RPMI7951 (cell line): ENCODE measurements around the gene FICD. TPM values are rescaled to one million over a fixed set of nuclear protein-coding genes. Genes with fewer than 3 reads are reported as not detected.

Source experiments
- DNase-seq: peaks from one replicate; pipeline ENCODE4 v3.0.0-alpha.2; 2012; ENCODE audit warnings: low read depth
- total RNA-seq: library from RNA; depleted of rRNA; stranded (reverse); fragments of >200 nt; shearing (Covaris generic); gene quantifications from 2 replicates; pipeline ENCODE4 v1.2.3, GENCODE V29; 2014

FICD gene
- total RNA-seq, 1 experiment from 2014 or later = 3.5 TPM

DNA sequence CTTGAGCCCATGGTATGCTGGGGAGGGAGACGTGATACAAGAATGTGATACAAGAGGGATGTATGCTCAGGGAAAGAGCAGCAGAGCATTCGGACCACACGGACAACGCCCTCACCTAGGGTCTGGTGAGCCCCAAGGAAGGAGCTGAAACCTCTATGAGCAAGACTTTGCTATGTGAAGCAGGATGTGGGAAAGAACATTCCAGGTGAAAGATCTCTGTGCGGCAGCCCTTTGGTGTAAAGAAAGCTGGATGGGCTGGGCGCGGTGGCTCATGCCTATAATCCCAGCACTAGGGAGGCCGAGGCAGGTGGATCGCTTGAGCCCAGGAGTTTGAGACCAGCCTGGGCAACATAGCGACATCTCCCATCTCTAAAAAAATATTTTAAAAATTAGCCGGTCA lies 16.9 kb upstream of the FICD start:
- DNase-seq = no peak

GRCh38 chr12:108502922-108503321 lies 12.2 kb upstream of the FICD start:
- no peak for DNase-seq

DNA sequence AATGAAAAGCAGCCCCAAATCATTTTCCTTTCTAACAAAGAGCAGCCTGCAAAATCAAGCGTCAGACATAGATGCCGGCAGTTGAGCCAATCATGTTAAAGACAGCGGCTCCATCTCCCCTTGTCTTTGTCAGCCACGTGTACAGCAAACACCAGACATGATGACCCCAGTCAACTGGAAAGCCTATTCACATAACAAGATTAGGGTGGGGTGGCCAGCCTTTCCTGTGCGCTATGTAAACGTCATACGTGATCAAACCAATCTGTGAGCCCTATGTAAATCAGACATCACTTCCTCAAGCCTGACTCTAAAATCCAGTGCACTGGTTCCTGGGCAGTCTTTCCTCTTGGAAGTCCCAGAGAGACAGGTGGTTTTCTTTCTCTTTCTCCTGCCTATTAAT lies 9.9 kb upstream of the FICD start:
- DNase-seq = peak; percentile 16

GRCh38 chr12:108507971-108508642 lies 7.0 kb upstream of the FICD start:
- DNase-seq = peak; percentile 34

- no peak for DNase-seq
Observed at GRCh38 chr12:108509806-108510205, 5.3 kb upstream of the FICD start.

GRCh38 chr12:108510836-108511235 lies 4.2 kb upstream of the FICD start:
- DNase-seq = no peak

DNA sequence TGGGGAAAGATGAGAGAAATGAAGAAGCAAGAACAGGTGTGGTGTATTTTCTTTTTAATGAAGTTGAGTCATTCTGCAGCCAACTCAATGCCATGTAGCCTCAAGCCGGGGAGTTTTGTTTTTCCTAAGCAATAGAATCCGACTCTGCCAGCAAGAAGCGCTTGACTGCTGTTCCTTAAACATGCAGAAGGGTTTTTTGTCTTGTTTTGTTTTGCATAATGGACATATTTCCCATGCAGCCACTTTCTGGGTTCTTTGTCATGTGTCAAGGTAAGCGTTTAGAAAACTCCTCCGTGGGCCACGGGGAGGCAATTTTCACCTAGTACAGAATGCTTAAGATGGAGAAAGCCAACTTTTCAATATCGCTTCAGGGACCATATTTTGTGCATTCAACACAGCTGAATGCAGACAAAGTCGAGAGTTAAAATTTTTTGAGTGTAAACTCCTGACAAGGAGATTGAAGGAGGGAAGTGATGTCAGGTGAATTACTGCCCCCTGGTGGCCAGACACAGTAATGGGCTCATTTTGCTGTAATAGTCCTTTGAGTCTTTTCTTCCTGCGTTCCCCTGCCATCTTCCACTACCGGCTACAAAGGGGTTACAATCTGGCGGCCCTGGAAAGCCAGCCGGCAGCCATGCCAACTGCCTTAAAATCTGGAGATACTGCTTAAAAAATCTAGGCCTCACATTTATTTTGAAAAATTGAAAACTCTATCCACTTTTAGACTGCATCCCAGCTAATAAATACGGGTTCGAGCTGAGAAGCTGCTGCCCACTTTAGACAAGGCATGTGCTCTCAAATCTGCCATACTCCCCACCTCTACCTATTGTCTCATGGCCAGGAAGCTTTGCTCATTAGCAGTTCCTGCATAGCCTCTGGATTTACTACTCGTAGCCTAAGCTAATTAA lies 3.2 kb upstream of the FICD start:
- peak; percentile 63 for DNase-seq

GRCh38 chr12:108514468-108514972 lies 557 bp upstream of the FICD start:
- DNase-seq = no peak

DNA sequence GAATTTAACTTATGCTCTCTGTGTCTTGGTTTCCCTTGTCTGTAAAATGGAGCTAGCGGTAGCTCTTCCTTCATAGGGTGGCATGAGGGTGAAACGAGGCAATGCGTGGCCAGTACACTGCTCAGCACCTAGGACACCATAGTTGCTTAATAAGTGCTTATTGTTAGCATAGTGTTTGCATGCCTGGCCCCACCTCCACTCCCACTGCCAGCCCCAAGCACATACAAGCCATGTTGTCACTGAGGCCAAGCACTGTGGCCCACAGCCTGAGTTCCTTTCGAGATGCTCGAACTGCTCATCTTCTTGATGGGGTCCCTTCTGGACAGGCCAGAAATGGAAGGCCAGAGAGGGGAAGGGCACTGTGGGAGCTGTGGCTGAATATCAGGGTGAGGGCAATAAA lies 839 bp downstream of the FICD start:
- DNase-seq = no peak

- DNase-seq = peak; percentile 28
Observed at GRCh38 chr12:108516511-108517275, 1.6 kb downstream of the FICD start.

- DNase-seq = no peak
Observed at GRCh38 chr12:108517288-108518100, 2.4 kb downstream of the FICD start.

- DNase-seq = no peak
Observed at GRCh38 chr12:108518101-108518715, 3.1 kb downstream of the FICD start.

- no peak for DNase-seq
Observed at GRCh38 chr12:108518716-108519496, 3.8 kb downstream of the FICD start.

GRCh38 chr12:108519558-108519957 lies 4.5 kb downstream of the FICD start:
- no peak for DNase-seq

DNA sequence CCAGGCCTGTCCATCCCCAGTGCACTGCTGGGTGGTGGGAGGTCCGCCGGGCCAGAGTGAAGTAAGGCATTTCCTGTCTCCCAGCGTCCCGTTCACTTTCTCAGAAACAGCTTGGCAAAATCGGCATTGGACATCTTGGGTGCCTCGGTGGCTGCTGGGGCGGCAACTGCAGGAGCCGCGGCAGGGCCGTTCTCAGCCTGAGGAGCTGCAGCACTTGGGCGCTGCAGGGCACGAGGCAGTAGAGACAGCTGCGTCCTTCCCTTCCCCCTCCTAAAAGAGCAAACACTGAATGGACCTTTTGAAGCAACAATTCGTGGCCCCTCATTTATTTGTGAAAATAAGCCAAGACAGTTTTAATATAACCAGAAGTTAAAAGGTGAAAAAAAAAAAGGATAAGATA lies 8.3 kb downstream of the FICD start:
- DNase-seq = no peak

DNA sequence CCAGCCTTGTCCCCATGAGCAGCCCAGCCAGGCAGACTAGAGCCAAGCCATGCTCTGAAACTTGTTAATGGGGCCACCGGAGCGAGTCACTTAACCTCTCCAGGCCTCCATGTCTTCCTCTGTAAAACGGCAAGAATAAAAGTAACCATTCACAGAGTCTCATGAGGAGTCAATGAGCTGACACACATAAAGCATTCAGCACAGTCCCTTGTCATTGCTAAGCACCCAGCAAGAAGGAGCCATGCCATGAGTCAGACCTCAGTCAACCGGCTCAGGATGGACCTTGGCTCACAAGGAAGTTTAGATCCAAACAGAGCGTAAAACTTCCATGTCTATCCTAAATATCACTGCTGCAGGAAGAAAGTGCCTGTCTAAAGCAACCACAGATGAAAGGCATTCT lies 10.6 kb downstream of the FICD start:
- DNase-seq = peak; percentile 63

DNA sequence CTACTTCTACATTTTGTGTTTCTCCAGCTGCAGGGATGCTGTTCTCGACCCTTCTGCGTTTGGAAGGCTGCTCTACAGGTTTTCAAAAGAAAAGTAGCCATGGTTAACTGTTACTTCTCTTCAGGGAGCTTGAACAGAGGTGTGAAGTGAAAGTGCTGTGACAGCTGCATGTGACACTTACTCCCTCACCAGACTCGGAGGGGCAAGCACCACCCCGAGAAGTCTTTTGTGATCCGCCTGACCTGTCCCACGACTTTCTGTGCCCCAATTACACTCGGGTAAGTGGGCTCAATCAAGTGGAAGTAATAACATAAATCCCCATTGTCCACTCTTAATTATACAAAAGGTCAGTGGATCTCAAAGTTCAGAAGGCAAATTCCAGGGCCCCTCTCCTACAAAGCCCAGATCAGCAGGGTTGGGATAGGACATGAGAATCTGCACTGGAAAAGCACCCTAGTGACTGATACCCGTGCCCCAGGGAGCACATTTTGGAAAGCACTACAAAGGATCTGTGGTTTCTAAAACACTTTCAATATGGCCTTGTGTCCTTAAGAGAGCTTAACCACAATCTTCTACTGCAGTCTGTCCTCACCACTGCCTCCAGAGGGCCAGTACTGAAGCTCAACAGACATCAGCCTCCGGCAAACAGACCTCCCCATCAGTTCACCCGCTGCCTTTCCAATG lies 11.5 kb downstream of the FICD start:
- DNase-seq = peak; percentile 84

DNA sequence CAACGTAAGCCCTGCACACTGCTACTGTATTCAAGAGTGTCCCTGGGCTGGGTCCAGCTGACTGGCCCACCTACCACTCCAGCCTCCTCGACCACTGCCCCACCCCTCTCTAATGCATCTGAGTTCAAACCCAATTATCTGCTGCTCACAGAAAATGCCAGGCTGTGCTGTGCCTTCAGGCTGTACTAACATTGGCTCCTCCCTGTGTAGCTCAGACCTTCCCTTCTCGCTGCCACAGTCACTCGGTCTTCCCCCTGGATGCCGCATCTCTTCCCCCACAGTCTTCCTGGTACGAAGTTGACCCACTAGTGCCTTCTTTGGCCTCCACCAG lies 12.1 kb downstream of the FICD start:
- no peak for DNase-seq

GRCh38 chr12:108530161-108530560 lies 15.1 kb downstream of the FICD start:
- DNase-seq = no peak
